ENCODE measurements around the gene CCDC126.
A peak's percentile ranks its signal among the peaks of the same experiment; 100 is the strongest.
"Not testable (repeated sequence)": the region's sequence is repeated elsewhere in the genome, so short reads cannot be mapped to it uniquely, and the experiment has no call there.

Gene CCDC126

GRCh38 chr7:23597094-23598091, at the start of gene CCDC126:
Gene CCDC126, plus strand, starts transcription at chr7:23597382. Its CDS starts 13,934 bp downstream, at chr7:23611316.
- DNase-seq = peak; percentile 84

GRCh38 chr7:23547662-23548061, 49.5 kb upstream of the CCDC126 start:
- DNase-seq = no peak

GRCh38 chr7:23558303-23558702, 38.9 kb upstream of the CCDC126 start:
- no peak for DNase-seq

- DNase-seq = peak; percentile 70
These were observed 26.5 kb upstream of the CCDC126 start for GRCh38 chr7:23570592-23571200.

GRCh38 chr7:23581975-23582374, 15.2 kb upstream of the CCDC126 start:
- not testable (repeated sequence) for DNase-seq

GRCh38 chr7:23585304-23585703, 11.9 kb upstream of the CCDC126 start:
- DNase-seq = not testable (repeated sequence)

- no peak for DNase-seq
These were observed 11.0 kb upstream of the CCDC126 start for GRCh38 chr7:23586159-23586558.

- DNase-seq = no peak
These were observed 6.7 kb upstream of the CCDC126 start for GRCh38 chr7:23590529-23590928.

GRCh38 chr7:23593706-23594105, 3.5 kb upstream of the CCDC126 start:
- no peak for DNase-seq

- DNase-seq = no peak
These were observed 2.1 kb upstream of the CCDC126 start for GRCh38 chr7:23594879-23595604.

GRCh38 chr7:23598296-23598695, 1.1 kb downstream of the CCDC126 start:
- no peak for DNase-seq

GRCh38 chr7:23600236-23600635, 3.1 kb downstream of the CCDC126 start:
- DNase-seq = no peak

GRCh38 chr7:23603632-23604295, 6.6 kb downstream of the CCDC126 start:
- DNase-seq = no peak

GRCh38 chr7:23604296-23604640, 7.1 kb downstream of the CCDC126 start:
- DNase-seq = no peak

- DNase-seq = no peak
These were observed 9.9 kb downstream of the CCDC126 start for GRCh38 chr7:23607130-23607529.

GRCh38 chr7:23607866-23608265, 10.7 kb downstream of the CCDC126 start:
- no peak for DNase-seq

GRCh38 chr7:23615331-23615730, 18.1 kb downstream of the CCDC126 start:
- no peak for DNase-seq

- no peak for DNase-seq
These were observed 19.4 kb downstream of the CCDC126 start for GRCh38 chr7:23616593-23616992.

- DNase-seq = no peak
These were observed 20.3 kb downstream of the CCDC126 start for GRCh38 chr7:23617482-23617881.

- no peak for DNase-seq
These were observed 21.1 kb downstream of the CCDC126 start for GRCh38 chr7:23618241-23618640.

- no peak for DNase-seq
These were observed 22.0 kb downstream of the CCDC126 start for GRCh38 chr7:23619141-23619540.

- no peak for DNase-seq
These were observed 25.3 kb downstream of the CCDC126 start for GRCh38 chr7:23622506-23622925.

- DNase-seq = no peak
These were observed 31.2 kb downstream of the CCDC126 start for GRCh38 chr7:23628370-23628769.
